HG03045 (cell line): Measurements from ENCODE around the gene HOXA10.

ENCODE experiments used
- ATAC-seq: cut with Tn5 transposase; IDR thresholded peaks from one replicate; pipeline ENCODE4 v1.9.1; 2021; ENCODE audit warnings: mild to moderate bottlenecking, moderate library complexity; ENCODE audit not compliant: unreplicated experiment

Gene HOXA10

DNA sequence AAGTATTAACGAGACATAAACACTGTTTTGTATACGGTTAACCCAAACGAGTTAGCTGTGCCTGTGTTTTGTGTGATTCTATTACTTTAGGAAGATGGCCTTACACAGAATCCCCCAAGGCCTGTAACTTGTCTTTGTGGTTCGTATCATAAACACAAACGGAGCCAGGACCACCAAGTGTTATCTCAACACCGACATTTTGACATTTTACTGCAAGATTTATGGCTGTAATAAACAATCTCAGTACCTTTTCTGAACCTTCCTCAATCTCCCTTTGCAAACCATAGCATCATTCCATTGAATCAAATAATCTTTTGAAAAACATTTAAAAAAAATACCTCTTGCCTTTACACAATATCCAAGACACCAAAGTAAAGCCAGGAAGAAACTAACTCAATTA lies 41.1 kb downstream of the HOXA10 start:
- no peak for ATAC-seq

DNA sequence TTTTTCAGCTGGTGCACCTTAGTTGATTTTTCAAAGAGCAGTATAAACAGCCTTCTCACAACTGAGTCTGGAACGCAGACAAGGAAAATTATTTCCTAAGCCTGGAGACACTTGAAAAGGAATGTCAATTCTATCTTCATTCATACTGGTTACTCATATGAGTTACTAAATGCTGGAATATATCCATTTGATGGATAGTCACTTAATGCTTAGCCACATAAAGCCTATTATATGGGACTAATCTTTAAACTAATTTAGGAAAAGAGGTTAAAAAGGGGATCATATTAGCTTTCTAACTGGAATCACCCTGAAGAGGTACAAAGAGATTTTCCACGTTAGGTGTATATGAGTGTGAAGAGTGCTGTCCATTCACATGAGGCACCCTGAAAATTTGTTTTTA lies 41.9 kb downstream of the HOXA10 start:
- ATAC-seq = no peak

GRCh38 chr7:27131390-27131819 lies 42.7 kb downstream of the HOXA10 start:
- no peak for ATAC-seq

DNA sequence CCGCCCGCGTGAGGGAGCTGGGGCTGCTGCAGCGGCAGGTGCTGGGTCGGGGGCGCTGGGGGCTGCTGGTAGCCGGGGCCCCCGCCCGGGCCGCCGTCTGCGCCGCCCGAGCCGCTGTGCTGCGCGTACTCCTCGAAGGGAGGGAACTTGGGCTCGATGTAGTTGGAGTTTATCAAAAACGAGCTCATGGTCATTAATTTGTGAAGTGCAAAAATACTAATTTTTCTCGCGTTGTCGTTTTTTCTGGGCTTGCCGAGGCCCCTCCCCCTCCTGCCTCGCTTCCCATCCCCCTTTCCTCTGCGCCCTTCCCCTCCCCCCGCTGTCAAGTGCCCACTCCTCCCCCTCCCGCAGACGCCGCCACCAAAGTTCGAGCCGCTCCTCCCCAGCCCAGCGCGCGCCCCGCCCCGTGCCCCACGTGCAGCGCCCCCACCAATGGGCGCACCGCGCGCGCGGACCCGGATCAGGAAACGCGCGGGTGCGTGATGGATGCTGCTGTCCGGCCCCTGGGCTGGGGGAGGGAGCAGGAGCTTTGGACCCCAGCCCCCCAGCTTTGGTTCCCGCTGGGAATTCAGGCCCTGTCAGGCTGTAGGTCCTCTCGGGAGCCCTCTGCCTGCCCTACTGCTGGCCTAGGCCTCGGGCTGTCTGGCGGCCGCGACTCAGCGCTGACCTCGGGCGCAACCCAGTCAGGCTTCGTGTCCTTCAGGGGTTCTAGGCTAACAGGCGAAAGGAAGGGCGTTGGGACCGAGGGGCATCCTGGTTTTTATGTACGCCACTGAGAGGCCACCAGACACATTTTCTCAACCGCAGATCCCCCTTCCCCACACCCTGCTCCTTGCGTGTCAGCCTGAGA lies 43.4 kb downstream of the HOXA10 start, which contains the start of gene HOXA4:
Gene HOXA4, minus strand, starts transcription at position 218 of the 850 bp plus-strand sequence. Its CDS starts 24 bp downstream, at position 194.
- ATAC-seq = no peak

DNA sequence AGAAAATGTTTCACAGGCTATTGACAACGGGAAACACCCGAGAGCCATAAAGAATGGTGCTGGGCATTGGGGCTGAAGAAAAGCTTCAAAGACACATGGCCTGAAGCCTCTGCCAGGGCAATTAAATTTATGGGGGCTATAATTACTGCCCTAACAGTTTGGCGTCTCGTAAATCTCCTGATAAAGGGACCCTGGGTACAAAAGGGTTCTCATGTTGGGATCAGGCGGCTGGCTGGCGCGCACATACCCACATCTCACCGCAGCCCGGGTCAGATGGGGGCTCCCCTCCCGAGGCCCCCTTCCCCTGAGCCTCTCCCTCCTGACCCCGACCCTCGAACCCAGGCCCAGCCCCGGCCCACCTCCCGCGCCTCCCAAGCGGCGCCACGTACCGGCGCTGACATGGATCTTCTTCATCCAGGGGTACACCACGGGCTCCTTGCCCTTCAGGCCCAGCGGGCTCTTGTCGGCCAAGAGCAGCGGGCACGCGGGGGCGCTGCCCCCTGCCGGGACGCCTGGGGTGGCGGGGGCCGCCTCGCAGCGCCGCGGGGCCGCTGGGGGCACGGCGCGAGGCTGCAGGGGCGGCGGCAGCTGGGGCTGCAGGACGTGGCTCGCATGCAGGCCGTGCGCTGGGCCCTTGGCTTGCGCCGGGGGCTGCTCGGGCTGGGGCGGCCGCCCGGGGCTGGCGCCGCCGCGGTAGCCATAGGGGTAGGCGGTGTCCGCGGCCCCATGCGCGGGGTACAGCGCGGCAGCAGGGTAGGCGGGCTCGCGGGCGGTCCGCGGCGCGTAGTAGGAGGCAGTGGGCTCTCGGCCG lies 44.2 kb downstream of the HOXA10 start:
- no peak for ATAC-seq

GRCh38 chr7:27128776-27129728 lies 45.1 kb downstream of the HOXA10 start:
- no peak for ATAC-seq

- ATAC-seq = no peak
Observed at GRCh38 chr7:27128034-27128433, 46.1 kb downstream of the HOXA10 start.

DNA sequence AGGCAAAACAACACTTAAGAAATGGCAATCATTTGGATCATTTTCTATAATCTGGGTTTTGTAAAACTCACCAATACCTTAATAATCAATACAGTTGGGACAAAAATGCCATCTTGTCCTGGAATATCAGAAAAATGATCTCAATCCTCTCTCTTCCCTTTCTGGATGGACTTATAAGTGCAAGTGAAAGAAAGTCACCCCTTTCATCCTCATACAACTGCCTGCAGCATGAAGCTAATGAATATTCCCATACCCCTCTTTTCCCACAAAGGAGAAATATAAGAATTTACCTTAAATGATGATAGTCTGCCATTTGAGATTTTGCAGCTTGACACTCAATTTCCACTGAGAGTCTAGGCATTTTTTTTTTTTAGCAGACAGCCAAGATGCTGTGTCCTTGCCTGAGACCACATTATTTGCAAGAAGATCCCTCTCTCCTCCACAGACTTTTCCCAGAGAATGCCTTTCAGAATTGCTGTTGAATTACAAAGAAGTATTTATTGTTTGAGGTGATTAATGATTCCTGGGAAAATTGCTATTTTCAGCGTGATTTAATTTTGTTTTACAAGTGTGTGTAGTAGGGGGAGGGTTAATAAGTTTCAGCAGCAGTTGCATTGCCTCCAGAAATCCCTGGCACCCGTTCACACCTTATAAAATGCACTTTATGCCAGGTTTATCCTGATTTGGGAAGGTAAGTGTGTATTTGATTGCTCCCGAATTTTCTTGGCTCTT lies 47.4 kb downstream of the HOXA10 start:
- ATAC-seq = no peak

- no peak for ATAC-seq
Observed at GRCh38 chr7:27125986-27126394, 48.1 kb downstream of the HOXA10 start.

- no peak for ATAC-seq
Observed at GRCh38 chr7:27124902-27125689, 49.0 kb downstream of the HOXA10 start.

DNA sequence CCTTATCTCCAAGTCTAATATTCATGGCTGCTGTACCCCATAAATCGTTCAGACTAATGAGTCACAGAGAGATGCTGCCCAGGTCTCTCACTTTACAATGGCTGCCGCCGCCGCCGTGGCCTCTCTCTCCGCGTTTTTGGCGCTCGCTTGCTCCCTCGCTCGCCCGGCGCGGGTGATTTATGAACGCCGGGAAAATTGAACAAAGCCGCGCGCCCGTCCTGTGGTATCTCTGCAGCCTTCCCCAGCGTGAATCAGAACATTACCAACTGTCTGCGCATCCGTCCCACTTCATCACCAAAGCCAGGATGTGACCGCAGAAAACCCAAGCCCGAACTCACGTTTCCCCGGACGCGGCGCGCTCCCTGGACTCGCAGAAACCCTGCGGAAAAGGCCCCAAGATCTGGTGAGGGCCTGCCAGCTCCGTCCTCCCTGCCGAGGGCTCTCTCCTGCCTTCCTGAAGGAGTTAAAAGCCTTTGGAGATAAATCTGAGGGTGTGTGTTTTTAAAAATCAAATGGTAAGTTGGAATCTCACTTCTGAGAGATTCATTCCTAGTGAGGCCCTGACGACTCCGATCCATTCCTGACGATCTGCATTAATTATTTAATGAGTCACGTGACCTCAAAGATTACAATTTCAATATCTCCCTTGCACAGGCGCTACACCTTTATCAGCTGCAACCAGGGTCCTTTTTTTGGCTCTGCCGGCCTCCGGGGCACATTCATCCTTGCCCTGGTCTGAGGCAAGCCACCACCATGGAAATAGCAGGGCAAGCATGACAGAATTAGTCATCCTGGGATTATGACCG lies 49.8 kb downstream of the HOXA10 start:
- no peak for ATAC-seq

DNA sequence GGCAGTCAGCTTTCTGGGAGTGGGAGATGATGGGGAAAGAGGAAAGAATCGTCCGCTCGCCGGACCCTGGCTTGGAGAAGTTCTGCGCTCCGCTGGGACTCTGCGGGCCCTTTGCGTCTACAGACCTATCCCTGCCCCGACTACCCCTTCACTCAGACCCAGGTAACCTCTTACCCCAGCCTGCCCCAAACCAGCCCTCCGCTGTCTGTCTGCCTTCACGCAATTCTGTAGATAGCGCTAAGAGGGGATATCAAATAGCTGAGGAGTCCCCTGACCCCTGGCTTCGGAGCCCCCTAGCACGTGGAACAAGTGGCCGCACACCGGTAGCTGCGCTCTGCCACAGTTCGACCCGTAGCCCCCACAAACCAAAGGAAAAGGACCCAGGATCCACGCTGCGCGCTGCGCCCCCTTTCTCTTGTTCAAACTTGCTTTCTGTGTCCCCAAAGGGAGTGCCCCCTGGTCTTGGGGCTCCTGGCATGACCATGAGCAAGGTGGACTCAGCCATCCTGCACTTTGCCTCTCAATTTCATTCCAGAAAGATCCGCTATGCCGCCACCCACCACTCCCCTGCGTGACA lies 50.6 kb downstream of the HOXA10 start:
- no peak for ATAC-seq

DNA sequence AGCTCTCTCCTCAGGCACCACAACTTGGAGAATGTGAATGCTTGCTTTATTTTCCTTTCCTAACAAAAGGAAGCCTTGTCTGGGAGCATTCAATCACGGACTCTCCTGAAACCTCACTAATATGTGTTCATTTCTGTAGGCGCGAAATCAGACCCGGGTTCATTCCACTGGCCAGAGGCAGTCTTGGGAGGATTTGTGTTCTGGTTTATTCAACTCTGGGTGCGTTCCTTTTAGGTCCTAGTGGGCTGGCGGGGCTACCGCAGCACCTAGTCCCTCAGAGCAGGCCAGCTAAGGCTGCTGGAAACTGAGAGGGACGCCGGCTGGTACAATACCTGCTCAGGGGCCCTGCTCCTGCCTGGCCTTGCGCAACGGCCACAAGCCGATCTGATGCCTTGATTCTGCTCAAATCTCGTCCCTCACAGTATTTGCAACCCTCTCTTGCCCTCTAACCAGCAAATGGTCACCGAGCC lies 51.1 kb downstream of the HOXA10 start:
- no peak for ATAC-seq

DNA sequence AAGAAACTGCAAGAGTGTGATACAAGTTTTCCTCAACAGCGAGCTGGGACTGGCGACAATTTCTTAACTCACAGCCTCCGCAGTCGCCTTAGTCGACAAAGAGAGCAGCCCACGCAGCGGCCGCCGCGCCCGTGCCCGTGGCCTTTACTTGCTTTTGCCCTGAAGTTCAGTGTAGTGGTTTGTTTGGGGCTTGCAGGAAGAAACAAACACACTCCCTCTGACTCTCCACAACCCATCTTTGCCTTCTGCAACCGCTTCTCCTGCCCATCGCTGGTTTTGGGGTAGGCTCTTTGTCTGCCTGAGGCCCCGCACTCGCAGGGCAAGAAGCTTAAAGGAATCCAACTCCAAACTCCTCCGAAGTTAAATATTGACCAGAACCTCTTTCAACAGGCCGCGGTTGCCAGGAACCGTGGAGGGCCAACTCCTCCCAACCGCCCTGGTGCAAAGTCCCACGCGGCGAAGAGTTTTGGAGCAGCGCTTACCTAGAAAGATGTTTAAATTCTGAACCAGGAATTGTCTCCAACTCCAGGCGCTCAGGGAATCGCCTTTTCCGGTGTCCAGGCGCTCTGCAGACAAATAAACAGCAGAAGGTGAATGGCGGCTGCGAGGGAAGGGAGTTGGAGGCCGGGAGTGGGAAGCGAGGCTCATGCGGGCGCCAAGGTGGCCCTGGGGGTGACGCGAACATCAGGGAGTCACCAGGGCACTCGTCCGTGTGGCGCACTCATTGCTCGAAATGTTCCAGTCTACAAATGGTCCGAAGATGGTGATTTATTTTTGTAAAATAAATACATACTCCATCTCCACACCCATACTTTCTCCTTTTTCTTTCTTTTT lies 51.8 kb downstream of the HOXA10 start:
- no peak for ATAC-seq

GRCh38 chr7:27121684-27122076 lies 52.4 kb downstream of the HOXA10 start:
- no peak for ATAC-seq
